ENCODE data around the gene KRT40. TPM values are rescaled to one million over a fixed set of nuclear protein-coding genes. Genes with fewer than 3 reads are reported as not detected.

The KRT40 gene
- total and polyA plus RNA-seq, 2 experiments from 2014 or later = not detected

- TF ChIP-seq ZNF114 (CRISPR knock-in tag; IDR thresholded peaks at IDR 0.05) (no peak), ETS1 (IDR thresholded peaks at IDR 0.05) (no peak), STAT1 (IDR thresholded peaks at IDR 0.05; ENCODE audit: unreplicated experiment) (no peak), JUNB (IDR thresholded peaks at IDR 0.05; ENCODE audit: unreplicated experiment) (no peak), NANOG (IDR thresholded peaks at IDR 0.05; ENCODE audit: borderline replicate concordance) (no peak), EZH2 (IDR thresholded peaks at IDR 0.05; ENCODE audit: low read depth, unreplicated experiment) (no peak)
- TF ChIP-seq, protein P1, sequence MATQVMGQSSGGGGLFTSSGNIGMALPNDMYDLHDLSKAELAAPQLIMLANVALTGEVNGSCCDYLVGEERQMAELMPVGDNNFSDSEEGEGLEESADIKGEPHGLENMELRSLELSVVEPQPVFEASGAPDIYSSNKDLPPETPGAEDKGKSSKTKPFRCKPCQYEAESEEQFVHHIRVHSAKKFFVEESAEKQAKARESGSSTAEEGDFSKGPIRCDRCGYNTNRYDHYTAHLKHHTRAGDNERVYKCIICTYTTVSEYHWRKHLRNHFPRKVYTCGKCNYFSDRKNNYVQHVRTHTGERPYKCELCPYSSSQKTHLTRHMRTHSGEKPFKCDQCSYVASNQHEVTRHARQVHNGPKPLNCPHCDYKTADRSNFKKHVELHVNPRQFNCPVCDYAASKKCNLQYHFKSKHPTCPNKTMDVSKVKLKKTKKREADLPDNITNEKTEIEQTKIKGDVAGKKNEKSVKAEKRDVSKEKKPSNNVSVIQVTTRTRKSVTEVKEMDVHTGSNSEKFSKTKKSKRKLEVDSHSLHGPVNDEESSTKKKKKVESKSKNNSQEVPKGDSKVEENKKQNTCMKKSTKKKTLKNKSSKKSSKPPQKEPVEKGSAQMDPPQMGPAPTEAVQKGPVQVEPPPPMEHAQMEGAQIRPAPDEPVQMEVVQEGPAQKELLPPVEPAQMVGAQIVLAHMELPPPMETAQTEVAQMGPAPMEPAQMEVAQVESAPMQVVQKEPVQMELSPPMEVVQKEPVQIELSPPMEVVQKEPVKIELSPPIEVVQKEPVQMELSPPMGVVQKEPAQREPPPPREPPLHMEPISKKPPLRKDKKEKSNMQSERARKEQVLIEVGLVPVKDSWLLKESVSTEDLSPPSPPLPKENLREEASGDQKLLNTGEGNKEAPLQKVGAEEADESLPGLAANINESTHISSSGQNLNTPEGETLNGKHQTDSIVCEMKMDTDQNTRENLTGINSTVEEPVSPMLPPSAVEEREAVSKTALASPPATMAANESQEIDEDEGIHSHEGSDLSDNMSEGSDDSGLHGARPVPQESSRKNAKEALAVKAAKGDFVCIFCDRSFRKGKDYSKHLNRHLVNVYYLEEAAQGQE (IDR thresholded peaks at IDR 0.05; ENCODE audit: unreplicated experiment) = no peak
These were observed 34.0 kb downstream of the KRT40 start (continued) for GRCh38 chr17:40950176-40950575.

DNA sequence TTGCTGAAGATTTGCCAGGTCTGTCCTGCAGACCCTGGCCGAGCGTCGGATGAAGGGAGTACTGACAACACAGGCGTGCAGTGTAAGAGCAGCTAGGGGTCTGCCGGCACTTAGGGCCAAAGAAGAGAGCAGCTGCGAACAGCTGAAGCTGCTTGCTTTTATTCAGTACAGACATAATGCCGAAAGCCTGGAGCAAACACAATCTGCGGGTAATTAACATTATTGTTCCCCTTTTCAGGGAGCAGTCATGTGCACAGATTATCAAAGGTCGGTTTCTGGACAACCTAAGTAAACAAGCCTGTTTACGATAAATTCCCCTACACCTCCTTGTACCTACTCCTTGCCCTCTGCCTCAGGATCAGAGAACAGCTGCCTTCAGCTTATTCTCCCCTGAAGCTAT, 34.7 kb downstream of the KRT40 start:
- Mint-ChIP-seq H3K27me3 (ENCODE audit: insufficient read depth, low read depth, poor library complexity) (peaks cover 8% of the 10 kb centered on the region), H3K4me1 (no peaks in the 10 kb centered on the region), H3K4me3 (no peak overlapping the region), H3K27ac (no peak overlapping the region), H3K36me3 (ENCODE audit: low read depth) (no peaks in the 10 kb centered on the region), H3K9me3 (no peaks in the 10 kb centered on the region; the same call in 2 of the 3 replicates)
- DNase-seq (ENCODE audit: low spot score) (no peak), ATAC-seq (peak; percentile 54)
- no peaks in the 10 kb centered on the region for H3K4me1 ChIP-seq (ENCODE audit: insufficient read depth)
- H4K20me1 ChIP-seq (replicated peaks; ENCODE audit: insufficient read depth) = no peaks in the 10 kb centered on the region
- no peak overlapping the region for H3K4me3 ChIP-seq
- H3K9me2 ChIP-seq (ENCODE audit: insufficient read depth) = peaks cover 7% of the 10 kb centered on the region
- H2AFZ ChIP-seq = peak overlapping the region; percentile 91
- H3K4me2 ChIP-seq = no peak overlapping the region
- no peaks in the 10 kb centered on the region for H3K36me3 ChIP-seq (ENCODE audit: insufficient read depth)
- no peak overlapping the region for H3K27ac ChIP-seq (ENCODE audit: low read depth)
- H3F3A ChIP-seq (replicated peaks; ENCODE audit: low read depth) = no peaks in the 10 kb centered on the region
- H3K27me3 ChIP-seq (ENCODE audit: insufficient read depth) = no peaks in the 10 kb centered on the region
- H3K79me2 ChIP-seq (replicated peaks; ENCODE audit: insufficient read depth) = no peaks in the 10 kb centered on the region
- TF ChIP-seq, protein P1 (IDR thresholded peaks at IDR 0.05; ENCODE audit: unreplicated experiment) = no peak
- TF ChIP-seq, protein P2, sequence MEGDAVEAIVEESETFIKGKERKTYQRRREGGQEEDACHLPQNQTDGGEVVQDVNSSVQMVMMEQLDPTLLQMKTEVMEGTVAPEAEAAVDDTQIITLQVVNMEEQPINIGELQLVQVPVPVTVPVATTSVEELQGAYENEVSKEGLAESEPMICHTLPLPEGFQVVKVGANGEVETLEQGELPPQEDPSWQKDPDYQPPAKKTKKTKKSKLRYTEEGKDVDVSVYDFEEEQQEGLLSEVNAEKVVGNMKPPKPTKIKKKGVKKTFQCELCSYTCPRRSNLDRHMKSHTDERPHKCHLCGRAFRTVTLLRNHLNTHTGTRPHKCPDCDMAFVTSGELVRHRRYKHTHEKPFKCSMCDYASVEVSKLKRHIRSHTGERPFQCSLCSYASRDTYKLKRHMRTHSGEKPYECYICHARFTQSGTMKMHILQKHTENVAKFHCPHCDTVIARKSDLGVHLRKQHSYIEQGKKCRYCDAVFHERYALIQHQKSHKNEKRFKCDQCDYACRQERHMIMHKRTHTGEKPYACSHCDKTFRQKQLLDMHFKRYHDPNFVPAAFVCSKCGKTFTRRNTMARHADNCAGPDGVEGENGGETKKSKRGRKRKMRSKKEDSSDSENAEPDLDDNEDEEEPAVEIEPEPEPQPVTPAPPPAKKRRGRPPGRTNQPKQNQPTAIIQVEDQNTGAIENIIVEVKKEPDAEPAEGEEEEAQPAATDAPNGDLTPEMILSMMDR (conservative IDR thresholded peaks at IDR 0.05; ENCODE audit: low read depth in 2 of 2) = no peak
- no peak for TF ChIP-seq NANOG (IDR thresholded peaks at IDR 0.05; ENCODE audit: borderline replicate concordance)
- no peak for TF ChIP-seq EZH2 (IDR thresholded peaks at IDR 0.05; ENCODE audit: low read depth, unreplicated experiment)
- no peak for TF ChIP-seq JUNB (IDR thresholded peaks at IDR 0.05; ENCODE audit: unreplicated experiment)

Data from GM23338 (cell line).